NK-92 (cell line): ENCODE results near the gene ARHGAP18.
"Not testable (repeated sequence)": the region's sequence is repeated elsewhere in the genome, so short reads cannot be mapped to it uniquely, and the experiment has no call there.

Experiments used
- DNase-seq: peaks from one replicate; lab custom pipeline; 2025; ENCODE audit not compliant: unreplicated experiment; lab: John Stamatoyannopoulos, UW

The ARHGAP18 gene

GRCh38 chr6:129597023-129597713, 112.8 kb downstream of the ARHGAP18 start:
- no peak for DNase-seq

GRCh38 chr6:129596522-129596921, 113.5 kb downstream of the ARHGAP18 start:
- DNase-seq, result no peak

GRCh38 chr6:129593233-129593564, 116.8 kb downstream of the ARHGAP18 start:
- no peak for DNase-seq

- no peak for DNase-seq
Measured at GRCh38 chr6:129592516-129593232, 117.3 kb downstream of the ARHGAP18 start.

GRCh38 chr6:129590408-129591022, 119.5 kb downstream of the ARHGAP18 start:
- no peak for DNase-seq

- no peak for DNase-seq
Measured at GRCh38 chr6:129586815-129587214, 123.2 kb downstream of the ARHGAP18 start.

GRCh38 chr6:129583866-129584265, 126.1 kb downstream of the ARHGAP18 start:
- DNase-seq, result no peak

- no peak for DNase-seq
Measured at GRCh38 chr6:129578315-129578714, 131.7 kb downstream of the ARHGAP18 start.

- DNase-seq, result no peak
Measured at GRCh38 chr6:129577691-129578090, 132.3 kb downstream of the ARHGAP18 start.

GRCh38 chr6:129576456-129576855, 133.5 kb downstream of the ARHGAP18 start:
- no peak for DNase-seq

GRCh38 chr6:129575378-129576118, 134.4 kb downstream of the ARHGAP18 start:
- DNase-seq, result no peak

GRCh38 chr6:129574605-129575004, 135.4 kb downstream of the ARHGAP18 start:
- DNase-seq, result not testable (repeated sequence)

GRCh38 chr6:129570929-129571328, 139.0 kb downstream of the ARHGAP18 start:
- not testable (repeated sequence) for DNase-seq

GRCh38 chr6:129568015-129568414, 142.0 kb downstream of the ARHGAP18 start:
- DNase-seq, result no peak

GRCh38 chr6:129567374-129567773, 142.6 kb downstream of the ARHGAP18 start:
- DNase-seq, result no peak

- no peak for DNase-seq
Measured at GRCh38 chr6:129565811-129566210, 144.2 kb downstream of the ARHGAP18 start.

- no peak for DNase-seq
Measured at GRCh38 chr6:129565366-129565765, 144.6 kb downstream of the ARHGAP18 start.

GRCh38 chr6:129558248-129558647, 151.7 kb downstream of the ARHGAP18 start:
- no peak for DNase-seq

- DNase-seq, result no peak
Measured at GRCh38 chr6:129555206-129555832, 154.7 kb downstream of the ARHGAP18 start.

GRCh38 chr6:129552413-129552812, 157.6 kb downstream of the ARHGAP18 start:
- DNase-seq, result no peak

- DNase-seq, result no peak
Measured at GRCh38 chr6:129551486-129551885, 158.5 kb downstream of the ARHGAP18 start.
